Umbilical cord (tissue), 2 donors: ENCODE results near the gene MDH1. TPM values are rescaled to one million over a fixed set of nuclear protein-coding genes. Genes with fewer than 3 reads are reported as not detected.

Experiments used
- DNase-seq: peaks from one replicate; pipeline ENCODE4 v3.0.0-alpha.2; 2015; ENCODE audit warnings: low spot score
- total RNA-seq: library from RNA; depleted of rRNA; stranded (reverse); fragments of >200 nt; gene quantifications from one replicate; pipeline ENCODE4 v1.2.3, GENCODE V29; 2014; ENCODE audit warnings: low replicate concordance; ENCODE audit not compliant: insufficient read depth

The MDH1 gene
- total RNA-seq, 1 donor from 2014 or later: 82.3 TPM

DNA sequence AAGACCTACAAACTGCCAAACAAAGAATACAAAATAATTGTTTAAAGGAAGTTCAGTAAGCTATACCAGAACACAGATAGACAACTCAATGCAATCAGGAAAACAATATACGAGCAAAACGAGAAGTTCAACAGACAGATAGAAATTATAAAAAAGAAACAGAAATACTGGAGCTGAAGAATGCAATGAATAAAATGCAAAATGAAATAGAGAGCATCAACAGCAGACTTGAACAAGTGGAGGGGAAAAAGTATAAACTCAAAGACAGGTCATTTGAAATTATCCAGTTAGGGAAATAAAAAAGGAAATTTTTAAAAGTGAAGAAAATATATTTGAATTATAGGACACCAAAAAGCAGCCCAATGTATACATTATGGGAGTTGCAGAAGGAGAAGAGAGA, 43.6 kb downstream of the MDH1 start:
- no peak for DNase-seq

DNA sequence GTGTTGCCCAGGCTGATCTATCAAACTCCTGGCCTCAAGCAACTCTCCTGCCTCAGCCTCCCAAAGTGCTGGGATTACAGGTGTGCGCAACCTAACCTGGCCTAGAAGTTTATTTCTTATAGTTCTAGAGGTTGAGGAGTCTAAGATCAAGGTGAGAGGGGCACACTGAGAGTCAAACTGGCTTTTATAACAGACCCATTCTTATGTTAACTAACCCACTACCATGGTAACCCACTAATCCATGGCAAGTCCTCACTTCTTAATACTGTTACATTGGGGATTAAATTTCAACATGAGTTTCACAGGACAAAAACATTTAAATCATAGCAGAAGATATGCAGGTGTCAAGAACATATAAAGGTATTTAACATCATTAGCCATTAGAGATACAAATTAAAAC, 50.6 kb downstream of the MDH1 start:
- DNase-seq: no peak

DNA sequence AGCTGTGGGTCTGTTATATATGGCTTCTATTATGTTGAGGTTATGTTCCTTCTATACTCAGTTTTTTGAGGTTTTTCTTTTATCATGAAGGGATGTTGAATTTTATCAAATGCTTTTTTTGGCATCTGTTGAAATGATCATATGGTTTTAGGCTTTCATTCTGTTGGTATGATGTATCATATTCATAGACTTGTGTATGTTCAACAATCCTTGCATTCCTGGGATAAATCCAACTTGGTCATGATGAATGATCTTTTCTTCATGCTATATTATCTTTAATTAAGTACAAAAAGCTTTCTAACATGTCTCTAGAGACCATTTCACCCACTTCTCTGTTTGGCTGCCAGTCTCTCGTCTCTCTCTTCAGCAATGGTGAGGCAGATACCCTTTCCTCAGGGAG, 54.2 kb downstream of the MDH1 start:
- DNase-seq: no peak

GRCh38 chr2:63643486-63643885, 54.7 kb downstream of the MDH1 start:
- no peak for DNase-seq

- DNase-seq: no peak
These were observed 59.9 kb downstream of the MDH1 start for GRCh38 chr2:63648632-63649031.

DNA sequence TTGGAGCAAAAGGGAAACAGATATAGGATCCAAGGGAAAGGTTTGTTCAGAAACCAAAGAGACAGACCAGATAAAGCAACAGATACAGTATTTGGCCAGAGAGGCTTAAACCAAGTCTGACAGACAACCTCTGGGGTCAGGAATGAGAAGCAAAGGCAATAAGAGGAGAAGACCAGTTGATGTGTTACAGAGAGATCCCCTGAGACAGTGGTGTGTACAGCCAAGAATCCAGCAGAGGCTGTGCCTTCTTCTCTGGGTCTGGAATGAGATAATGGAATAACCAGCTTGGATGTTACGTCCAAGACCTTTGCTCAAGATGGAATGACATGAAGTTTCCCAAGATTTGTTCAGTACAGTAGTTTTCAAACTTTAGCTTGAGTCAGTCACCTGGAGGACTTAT, 61.1 kb downstream of the MDH1 start:
- no peak for DNase-seq

DNA sequence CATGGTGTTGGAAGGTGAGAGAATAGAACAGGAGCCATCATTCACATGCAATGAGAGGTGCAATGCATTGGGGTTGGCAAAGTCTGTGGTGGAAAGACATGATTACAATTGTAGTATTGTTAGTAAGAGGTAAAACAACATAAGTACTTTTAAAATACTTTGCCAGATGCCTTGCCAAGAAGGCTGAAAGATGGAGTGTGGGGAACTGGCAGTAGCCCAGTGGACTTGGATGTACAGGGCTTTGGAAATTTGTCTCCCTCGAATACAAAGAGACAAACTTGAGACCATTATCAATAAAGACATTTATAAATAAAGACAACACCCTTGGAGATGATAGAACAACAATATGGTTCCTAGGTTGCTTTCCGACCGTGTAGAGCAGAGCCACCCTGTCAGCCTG, 62.0 kb downstream of the MDH1 start:
- DNase-seq: no peak

GRCh38 chr2:63651356-63651755, 62.6 kb downstream of the MDH1 start:
- DNase-seq: no peak

DNA sequence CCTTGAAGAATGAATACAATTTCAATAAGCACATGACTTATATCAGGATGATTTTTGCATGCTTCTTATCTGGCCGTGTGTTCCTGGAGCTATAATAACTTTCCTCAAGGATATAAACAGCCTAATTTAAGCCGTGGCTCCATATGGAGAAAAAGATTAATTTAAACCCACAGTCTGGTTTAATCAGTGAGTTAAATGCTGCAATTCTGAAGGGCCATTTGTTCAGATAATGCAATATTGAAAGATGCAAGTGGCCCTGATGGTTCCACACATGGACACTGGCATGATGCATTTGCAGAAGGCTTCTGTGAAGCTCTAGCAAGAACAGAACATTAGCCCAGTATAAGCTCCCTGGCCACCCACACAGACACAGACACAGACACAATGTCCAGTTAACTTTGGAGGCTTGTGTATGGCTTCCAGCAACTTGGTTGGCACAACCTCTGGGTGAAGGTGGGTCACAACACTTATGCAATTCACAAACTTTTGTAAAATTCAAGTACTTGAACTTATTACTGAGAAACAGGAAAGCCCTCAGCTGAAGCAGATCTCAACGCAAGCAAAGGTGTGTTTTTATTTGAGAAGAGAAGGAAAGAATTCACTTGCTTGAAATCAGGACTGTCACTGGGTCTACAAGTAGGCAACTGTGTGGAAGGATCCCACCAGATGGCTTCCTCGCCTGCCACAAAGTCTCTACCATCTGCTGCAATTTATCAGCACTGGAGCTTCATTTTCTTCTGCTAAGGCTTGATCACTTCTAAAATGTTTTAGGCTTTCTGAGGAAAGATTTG, 63.3 kb downstream of the MDH1 start:
- peak; percentile 26 for DNase-seq

DNA sequence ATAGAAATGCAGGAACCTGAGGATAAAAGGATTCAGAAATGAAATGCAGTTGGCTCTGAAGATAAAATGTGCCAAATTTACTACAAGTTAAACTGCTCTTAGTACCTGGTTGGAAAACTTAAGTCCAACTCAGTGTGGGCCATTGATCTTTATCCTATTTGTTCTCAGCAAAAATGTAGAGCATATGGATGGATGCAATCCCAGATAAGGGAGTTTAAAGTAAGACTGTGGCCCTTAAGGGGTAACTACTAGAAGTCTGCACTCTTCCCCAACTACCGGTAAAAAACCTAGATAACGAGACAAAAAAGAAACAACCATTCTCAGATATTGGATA, 63.9 kb downstream of the MDH1 start:
- DNase-seq: no peak

DNA sequence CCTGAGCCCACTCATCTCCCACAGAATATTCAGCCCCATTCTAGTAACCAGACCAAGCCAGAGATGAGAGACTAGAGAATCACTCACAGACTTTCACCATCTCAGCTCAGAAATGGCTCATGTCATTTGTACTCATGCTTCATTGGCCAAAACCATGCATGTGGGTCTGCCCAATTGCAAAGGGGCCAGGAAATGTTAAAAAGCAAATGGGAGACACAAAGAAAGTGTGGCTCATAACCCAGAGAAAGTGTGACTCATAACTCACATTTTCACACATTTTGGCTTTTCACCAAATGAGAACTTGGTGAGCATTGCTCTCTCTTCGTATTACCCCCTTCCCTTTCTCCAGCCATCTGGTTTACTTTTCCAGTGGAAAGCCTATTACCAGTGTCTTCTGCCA, 66.2 kb downstream of the MDH1 start:
- no peak for DNase-seq

Other genes with a start within 250 kb of the MDH1 start
- 31.1 TPM for gene WDPCP, start 486 bp upstream of the MDH1 start, total RNA-seq